Activated CD4-positive, alpha-beta T cell treated with anti-CD3 and anti-CD28 coated beads, Interleukin-2, Interleukin-6, amounts not matched to agents 100 ng/mL and 50 ng/mL, durations not matched to agents 16 hours and 8 hours (primary cell): ENCODE results near the gene PRKG1.

Experiments
- DNase-seq: peaks from one replicate; pipeline ENCODE4 v3.0.0-alpha.2; 2020

Gene PRKG1

DNA sequence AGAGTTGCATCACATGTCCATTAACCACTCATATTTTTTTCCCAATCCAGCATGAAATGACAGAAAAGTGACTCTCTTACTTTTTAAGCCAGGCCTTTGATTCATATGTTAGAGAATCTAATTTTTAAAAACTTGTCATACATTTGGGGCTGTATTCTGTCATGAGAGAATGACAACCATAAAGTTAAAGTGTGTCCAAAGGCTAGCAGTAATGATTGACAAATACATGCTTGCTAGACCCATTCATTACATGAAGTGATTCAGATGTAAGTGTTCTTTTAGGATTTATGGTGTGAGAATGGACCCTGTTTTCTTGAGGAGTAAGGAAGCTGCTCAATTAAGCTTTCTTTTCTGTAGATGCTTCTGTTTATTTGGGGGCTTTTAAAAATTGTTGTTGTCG is 549.7 kb downstream of the PRKG1 start:
- no peak for DNase-seq

GRCh38 chr10:51629934-51630639 is 555.8 kb downstream of the PRKG1 start:
- DNase-seq, result no peak

GRCh38 chr10:51630640-51631005 is 556.3 kb downstream of the PRKG1 start:
- no peak for DNase-seq

DNA sequence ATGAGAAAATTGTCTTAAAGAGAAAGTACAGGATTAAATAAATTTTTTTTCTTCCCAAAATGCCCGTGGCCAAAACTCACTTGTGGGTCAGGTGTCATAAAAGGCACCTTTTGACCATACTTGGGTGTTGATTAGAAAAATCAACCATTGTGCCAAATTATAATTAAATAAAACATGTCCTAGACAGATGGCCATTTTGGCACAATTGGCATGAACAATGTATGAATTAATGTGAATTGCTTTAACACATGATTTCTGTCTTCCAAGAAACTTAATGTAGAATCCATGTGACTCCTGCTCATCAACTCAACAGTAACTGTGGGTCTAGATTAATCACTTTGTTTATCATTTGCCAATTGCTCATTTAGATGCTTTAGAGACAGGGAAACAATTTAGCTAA is 561.1 kb downstream of the PRKG1 start:
- no peak for DNase-seq

DNA sequence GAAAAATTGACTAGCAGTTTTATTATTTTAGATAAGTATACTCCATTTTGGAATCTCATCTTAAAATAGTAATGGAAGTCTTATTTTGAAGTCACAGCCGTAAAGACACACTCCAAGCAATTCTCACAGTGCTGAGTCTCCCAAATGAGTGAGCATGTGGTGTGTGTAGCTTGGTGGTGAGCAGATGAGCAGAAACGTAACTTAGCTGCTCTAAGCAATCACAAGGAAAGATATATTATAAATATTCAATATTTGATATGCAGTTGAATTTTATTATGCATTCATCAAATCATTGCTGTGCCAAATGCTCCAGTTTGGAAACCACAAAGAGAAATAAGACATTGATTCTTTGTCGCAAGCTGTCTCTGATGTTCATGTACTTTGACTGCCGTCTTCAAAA is 563.9 kb downstream of the PRKG1 start:
- DNase-seq, result no peak

DNA sequence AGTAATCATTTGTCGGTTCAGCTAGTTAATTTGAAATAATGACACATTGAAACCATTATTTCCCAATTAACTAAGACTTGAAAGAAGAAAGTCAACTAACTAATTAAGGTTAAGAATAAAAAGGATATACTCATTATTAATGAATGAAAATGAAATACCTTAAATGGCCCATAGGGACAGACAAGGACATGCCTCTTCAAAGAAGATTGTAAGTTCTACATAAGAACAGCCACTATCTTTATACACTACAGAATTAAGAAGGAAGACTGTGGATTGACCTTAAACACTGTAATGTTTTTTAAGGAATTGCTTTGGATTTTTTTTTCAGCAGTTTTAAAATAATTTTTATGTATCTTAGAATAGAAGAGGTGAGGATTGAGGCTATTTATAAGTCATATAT is 564.5 kb downstream of the PRKG1 start:
- no peak for DNase-seq

GRCh38 chr10:51640120-51640819 is 566.0 kb downstream of the PRKG1 start:
- no peak for DNase-seq

DNA sequence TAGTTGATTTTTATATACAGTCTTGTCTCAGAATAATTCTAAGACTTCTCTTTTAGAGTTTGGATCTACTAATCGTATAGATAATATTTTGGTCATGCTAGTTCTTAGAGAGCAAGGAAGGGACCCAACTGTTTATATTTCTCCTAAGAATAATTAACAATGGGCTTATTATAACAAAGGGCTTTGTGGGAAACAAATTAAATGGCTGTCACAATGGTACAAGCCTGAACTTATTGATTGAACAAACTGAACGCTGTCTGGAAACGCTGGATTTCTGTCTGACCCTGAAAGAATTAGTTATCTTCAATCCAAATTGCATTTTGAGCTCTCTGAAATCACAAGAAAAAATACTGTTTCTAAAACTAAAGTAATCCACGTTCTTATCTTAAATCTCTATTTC is 568.3 kb downstream of the PRKG1 start:
- no peak for DNase-seq

- DNase-seq, result no peak
These were observed 569.4 kb downstream of the PRKG1 start for GRCh38 chr10:51643734-51644133.

- DNase-seq, result no peak
These were observed 574.8 kb downstream of the PRKG1 start for GRCh38 chr10:51649064-51649463.

GRCh38 chr10:51651063-51651462 is 576.8 kb downstream of the PRKG1 start:
- DNase-seq, result no peak

- DNase-seq, result no peak
These were observed 578.7 kb downstream of the PRKG1 start for GRCh38 chr10:51653025-51653424.

DNA sequence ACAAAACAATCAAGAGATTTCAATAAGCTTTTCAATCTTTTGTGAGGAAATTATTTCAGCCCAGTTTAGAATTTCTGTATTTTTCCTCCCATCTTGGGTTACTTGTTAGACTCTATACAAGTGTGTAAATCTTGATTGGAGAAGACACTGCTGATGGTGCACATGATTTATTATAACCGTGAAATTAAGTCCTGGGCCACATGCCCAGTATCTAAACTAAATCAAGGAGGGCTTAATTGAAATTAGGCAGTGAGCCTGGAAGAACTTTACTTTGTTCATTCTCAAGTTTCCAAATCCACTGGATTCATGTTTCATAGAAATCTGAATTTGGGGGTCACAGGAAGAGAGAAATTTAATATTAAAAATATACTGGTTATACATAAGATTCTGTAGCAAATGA is 580.6 kb downstream of the PRKG1 start:
- DNase-seq, result no peak

GRCh38 chr10:51656503-51656902 is 582.2 kb downstream of the PRKG1 start:
- no peak for DNase-seq

GRCh38 chr10:51658000-51658399 is 583.7 kb downstream of the PRKG1 start:
- no peak for DNase-seq

DNA sequence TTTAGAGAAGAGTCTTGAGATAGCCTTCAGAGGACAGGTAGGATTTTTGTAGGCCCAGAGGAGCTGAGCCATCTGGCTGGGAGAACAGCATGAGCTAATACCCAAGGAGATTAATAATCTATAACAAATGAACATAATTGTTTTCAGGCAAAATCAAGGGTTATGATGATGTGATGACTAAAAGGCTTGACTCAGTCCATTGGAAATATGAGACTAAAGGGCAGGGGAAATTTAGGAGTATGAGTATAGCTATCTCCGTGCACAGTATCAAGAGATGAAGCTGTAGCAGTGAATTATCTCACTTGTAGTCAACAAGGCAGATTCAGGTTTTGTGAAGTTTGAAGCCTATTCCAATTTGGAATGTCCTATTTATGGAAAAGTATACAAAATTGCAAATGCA is 585.1 kb downstream of the PRKG1 start:
- DNase-seq, result no peak

- no peak for DNase-seq
These were observed 588.8 kb downstream of the PRKG1 start for GRCh38 chr10:51663086-51663485.

GRCh38 chr10:51666456-51666855 is 592.2 kb downstream of the PRKG1 start:
- DNase-seq, result no peak

DNA sequence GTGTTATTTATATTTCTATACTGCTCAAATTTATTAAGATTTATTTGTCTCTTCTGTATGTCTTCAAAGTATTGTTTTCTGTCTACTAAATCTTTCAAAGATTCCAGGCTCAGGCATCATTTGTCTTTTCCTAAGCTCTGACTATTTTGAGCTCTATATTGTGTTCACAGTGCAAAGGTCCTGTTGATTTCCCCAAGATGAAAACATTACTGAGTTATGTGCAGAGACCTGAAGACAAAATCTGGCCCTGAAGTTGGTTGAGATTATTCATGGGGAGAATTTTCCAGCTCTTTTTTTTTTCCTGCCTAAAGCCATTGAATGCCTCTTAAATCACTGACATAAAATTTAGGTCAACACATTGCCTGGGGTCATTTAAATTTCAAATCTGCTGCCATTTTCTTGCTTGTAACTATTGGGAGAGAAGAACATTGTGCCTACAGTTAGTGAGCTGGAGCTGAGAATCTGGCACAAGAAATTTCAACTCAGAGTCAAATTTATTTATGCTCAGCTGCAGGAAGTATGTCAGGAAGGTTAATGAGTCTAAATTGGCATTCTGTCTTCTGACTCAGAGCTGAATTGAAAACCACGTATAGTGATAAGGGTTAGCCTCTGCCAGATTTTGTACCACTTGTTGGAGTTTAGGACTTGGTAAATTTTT is 593.5 kb downstream of the PRKG1 start:
- DNase-seq, result no peak

GRCh38 chr10:51668336-51668689 is 594.0 kb downstream of the PRKG1 start:
- DNase-seq, result no peak

DNA sequence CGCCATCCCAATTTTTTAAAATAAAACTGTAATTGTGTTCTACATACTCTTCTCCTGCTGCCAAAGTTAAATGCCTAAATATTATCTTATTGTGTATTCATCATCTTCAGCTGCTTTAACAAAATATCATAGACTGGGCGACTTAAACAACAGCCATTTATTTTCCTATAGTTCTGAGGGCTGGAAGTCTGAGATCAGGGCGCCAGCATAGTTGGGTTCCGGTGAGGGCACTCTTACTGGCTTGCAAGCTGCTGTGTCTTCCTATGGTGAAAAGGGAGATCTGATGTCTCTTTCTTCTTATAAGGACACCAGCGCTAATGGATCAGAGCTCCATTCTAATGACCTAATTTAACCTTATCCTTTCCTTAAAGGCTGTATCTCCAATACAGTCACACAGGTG is 594.8 kb downstream of the PRKG1 start:
- no peak for DNase-seq

DNA sequence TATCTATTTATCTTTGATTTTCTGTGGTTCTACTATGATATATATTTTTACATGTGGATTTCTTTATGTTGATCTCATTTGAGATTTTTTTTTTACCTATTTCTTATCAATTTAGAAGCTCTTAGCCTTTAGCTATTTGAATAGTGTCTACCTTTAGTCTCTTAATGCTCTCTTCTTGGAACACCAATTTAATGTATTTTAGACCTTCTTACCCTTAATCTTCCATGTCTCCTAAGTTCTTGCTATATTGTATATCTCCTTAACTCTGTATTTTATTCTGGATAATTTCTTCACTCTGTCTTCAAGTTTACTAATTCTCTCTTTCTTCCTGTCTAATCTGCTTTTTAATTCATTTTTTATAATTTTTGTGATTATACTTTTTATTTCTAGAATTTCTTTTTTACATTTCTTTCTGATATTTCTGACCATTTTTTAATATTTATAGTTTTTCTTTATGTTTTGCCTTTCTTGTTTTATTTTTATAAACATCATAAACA is 597.8 kb downstream of the PRKG1 start:
- DNase-seq, result no peak

DNA sequence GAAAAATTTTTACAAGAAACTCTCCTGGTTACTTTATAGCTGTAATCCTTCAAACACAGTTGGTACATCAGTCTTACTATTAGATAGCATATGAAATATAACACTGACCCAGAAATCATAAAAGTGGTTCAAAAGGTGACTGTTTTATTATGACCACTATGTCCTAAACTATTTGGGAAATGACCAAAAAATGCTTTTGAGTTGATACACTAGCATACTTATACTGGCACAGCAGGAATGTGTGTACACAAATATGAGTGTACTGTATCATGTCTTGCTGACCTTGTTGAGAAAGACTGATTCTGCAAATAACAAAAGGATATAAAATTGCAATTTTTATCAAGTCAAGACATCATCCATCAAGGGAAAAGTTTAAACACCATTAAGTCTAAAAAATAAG is 600.8 kb downstream of the PRKG1 start:
- DNase-seq, result no peak

DNA sequence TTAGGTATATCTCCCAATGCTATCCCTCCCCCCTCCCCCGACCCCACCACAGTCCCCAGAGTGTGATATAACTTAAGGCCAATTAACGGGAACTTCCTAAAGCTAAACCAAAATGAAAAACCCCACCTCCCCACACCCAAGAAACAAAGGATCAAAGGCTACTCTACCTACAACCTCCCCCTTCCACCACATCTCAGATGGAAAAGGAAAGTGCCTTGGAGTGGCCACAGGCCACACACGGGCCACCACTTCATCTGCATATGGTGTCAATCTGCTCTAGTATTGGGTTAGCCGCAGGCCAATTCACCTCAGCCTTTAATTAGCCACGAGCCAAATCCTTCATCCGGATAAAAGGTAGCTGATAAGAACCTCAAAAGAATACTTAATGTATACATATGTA is 605.6 kb downstream of the PRKG1 start:
- DNase-seq, result no peak
